Measurements from ENCODE around the gene DLGAP1.

The DLGAP1 gene

DNA sequence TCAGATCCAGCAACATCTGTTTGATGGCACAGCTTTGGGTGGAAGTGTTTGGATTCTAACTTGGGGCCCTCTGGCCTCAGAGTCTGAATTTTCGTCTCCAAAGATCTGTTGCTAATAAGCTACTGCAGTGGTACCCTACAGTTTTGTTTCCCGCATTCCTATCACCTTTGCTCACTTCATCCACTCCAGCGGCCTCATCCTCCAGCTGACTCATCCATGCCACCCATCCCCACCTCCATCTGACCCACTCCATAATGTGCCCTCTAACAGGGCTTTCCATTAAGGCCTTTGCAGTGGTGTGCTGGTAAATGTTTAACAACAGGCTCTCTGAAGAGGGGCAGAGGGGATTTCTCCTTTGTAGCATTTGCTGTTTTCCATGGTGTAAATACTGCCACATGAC lies 779.7 kb downstream of the DLGAP1 start:
- Histone ChIP-seq H3K4me1 (ENCODE audit: control insufficient read depth in 1 of 2, insufficient read depth in 1 of 2, low read depth in 1 of 2, low read length in 1 of 2) (no peaks in the 10 kb centered on the region), H3K36me3 (no peaks in the 10 kb centered on the region), H3K9me3 (no peaks in the 10 kb centered on the region), H3K4me3 (ENCODE audit: low read depth in 1 of 2, low read length in 1 of 2) (no peak overlapping the region), H3K27ac (no peak overlapping the region), H3K27me3 (no peaks in the 10 kb centered on the region)
- TF ChIP-seq, protein P1, sequence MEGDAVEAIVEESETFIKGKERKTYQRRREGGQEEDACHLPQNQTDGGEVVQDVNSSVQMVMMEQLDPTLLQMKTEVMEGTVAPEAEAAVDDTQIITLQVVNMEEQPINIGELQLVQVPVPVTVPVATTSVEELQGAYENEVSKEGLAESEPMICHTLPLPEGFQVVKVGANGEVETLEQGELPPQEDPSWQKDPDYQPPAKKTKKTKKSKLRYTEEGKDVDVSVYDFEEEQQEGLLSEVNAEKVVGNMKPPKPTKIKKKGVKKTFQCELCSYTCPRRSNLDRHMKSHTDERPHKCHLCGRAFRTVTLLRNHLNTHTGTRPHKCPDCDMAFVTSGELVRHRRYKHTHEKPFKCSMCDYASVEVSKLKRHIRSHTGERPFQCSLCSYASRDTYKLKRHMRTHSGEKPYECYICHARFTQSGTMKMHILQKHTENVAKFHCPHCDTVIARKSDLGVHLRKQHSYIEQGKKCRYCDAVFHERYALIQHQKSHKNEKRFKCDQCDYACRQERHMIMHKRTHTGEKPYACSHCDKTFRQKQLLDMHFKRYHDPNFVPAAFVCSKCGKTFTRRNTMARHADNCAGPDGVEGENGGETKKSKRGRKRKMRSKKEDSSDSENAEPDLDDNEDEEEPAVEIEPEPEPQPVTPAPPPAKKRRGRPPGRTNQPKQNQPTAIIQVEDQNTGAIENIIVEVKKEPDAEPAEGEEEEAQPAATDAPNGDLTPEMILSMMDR (IDR thresholded peaks at IDR 0.05): no peak

DNA sequence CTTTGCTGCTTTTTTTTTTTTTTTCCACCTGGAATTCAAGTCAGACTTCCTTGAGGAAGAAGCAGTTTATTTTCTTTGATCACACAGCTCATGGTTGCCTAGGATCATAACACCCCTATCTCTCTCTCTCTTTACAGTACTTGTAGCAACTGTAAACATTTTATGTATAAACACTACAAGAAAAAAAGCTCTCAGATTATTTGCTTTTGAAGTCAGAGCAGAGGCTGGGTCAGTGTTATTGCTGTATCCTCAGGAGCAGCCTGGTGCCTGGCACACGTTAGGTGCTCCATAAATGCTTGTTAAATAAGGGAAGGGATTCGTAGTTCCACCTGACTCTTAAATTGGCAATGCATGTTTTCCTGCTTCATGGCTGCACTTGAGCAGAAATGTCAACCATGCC lies 783.9 kb downstream of the DLGAP1 start:
- Histone ChIP-seq H3K4me1 (ENCODE audit: control insufficient read depth in 1 of 2, insufficient read depth in 1 of 2, low read depth in 1 of 2, low read length in 1 of 2) (peaks cover under 1 to 1% of the 10 kb centered on the region in 2 experiments), H3K27ac (no peak overlapping the region), H3K4me3 (ENCODE audit: low read depth in 1 of 2, low read length in 1 of 2) (no peak overlapping the region), H3K9me3 (no peaks in the 10 kb centered on the region), H3K36me3 (no peaks in the 10 kb centered on the region), H3K27me3 (no peaks in the 10 kb centered on the region)
- TF ChIP-seq, protein P1 (IDR thresholded peaks at IDR 0.05): no peak

DNA sequence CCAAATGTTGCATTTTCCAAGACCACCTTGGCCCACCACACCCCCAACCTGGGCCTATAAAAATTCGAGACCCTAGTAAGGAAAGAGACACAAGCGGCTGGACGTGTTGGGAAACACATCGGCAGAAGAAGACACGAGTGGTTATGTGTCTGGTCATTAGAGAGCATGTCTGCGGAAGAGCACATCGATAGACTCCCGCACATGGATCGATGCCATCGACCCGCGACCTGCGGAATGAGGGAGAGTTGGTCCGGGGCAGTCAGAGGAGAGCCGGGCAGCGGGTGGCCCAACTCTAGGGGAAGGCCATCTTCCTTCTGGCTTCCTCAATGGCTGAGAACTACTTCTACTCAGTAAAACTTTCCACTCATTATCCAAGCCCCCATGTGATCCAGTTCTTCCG lies 785.7 kb downstream of the DLGAP1 start:
- Histone ChIP-seq H3K9me3 (no peaks in the 10 kb centered on the region), H3K27me3 (no peaks in the 10 kb centered on the region), H3K36me3 (no peaks in the 10 kb centered on the region), H3K4me1 (ENCODE audit: control insufficient read depth in 1 of 2, insufficient read depth in 1 of 2, low read depth in 1 of 2, low read length in 1 of 2) (peaks cover 19% of the 10 kb centered on the region in 2 experiments), H3K4me3 (ENCODE audit: low read depth in 1 of 2, low read length in 1 of 2) (no peak overlapping the region), H3K27ac (no peak overlapping the region)
- TF ChIP-seq, protein P1 (IDR thresholded peaks at IDR 0.05): no peak

DNA sequence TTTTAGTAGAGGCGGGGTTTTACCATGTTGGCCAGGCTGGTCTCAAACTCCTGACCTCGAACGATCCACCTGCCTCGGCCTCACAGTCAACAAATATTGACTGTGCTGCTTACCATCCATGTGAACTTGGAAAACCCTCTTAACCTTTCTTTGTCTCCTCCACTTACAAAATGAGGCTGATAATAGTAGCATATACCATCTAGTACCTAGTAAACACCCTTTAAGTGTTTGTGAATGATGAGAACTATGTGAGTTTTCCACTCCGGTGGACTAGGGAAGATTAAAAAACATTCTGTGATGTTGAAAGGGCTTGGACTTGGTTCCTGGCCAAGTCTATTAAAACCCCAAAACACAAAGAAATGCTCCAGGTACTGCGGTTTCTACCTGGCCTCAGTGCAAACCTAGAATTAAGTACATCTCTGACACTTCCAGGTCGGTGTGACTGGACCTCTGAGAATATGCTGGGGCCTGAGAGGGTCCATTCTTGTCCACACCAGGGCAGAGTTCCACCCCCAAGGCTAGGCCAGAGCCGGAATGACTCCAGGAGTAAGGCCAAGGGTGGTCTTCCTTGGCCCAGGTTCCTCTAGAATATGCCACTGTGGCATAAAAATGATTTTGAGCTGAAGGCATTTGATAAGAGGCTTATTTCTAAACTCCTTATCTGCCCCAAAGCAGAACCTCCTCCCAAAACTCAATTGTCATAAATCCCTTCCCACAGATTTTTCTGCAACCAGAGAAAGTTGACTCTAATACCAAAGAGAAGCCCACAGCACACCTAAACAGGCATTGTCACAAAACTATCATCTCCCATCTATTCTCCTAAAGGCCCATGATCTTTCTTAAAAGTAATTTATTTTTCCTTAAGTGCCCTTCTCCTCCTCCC lies 787.6 kb downstream of the DLGAP1 start:
- Histone ChIP-seq H3K27ac (no peak overlapping the region), H3K9me3 (no peaks in the 10 kb centered on the region), H3K4me3 (ENCODE audit: low read depth in 1 of 2, low read length in 1 of 2) (no peak overlapping the region), H3K27me3 (no peaks in the 10 kb centered on the region), H3K4me1 (ENCODE audit: control insufficient read depth in 1 of 2, insufficient read depth in 1 of 2, low read depth in 1 of 2, low read length in 1 of 2) (peaks cover 19 to 21% of the 10 kb centered on the region in 2 experiments), H3K36me3 (no peaks in the 10 kb centered on the region)
- TF ChIP-seq, protein P1 (IDR thresholded peaks at IDR 0.05): no peak

DNA sequence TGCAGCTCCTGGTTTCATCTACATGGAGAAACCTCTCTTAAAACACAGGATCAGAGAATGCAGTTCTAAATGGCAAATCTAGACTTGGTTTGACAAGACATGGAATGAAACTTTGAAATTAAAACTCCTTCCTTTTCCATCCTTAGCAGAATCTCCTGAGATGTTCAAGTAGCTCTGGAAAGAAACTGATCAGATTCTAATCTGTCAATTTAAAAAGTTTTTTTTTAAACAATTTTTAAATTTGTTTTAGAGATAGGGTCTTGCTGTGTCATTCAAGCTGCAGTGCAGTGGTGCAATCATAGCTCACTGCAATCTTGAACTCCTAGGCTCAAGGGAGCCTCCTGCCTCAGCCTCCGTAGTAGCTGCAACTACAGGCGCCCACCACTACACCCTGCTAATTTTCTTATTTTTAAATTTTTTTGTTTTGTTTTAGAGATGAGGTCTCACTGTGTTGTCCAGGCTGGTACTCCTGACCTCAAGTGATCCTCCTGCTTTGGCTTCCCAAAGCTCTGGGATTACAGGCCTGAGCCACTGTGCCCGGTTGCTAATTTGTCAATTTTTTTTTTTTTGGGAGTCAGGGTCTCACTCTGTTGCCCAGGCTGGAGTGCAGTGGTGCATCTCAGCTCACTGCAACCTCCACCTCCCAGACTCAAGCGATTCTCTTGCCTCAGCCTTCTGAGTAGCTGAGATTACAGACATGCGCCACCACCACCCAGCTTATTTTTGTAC lies 788.4 kb downstream of the DLGAP1 start:
- no peaks in the 10 kb centered on the region for H3K9me3 ChIP-seq
- no peaks in the 10 kb centered on the region for H3K27me3 ChIP-seq
- TF ChIP-seq, protein P1 (IDR thresholded peaks at IDR 0.05): no peak
- peaks cover 20 to 23% of the 10 kb centered on the region in 2 experiments for H3K4me1 ChIP-seq (ENCODE audit: control insufficient read depth in 1 of 2, insufficient read depth in 1 of 2, low read depth in 1 of 2, low read length in 1 of 2)
- no peak overlapping the region for H3K4me3 ChIP-seq (ENCODE audit: low read depth in 1 of 2, low read length in 1 of 2)
- H3K27ac ChIP-seq: no peak overlapping the region
- no peaks in the 10 kb centered on the region for H3K36me3 ChIP-seq

All from neutrophil (primary cell).